Naive thymus-derived CD8-positive, alpha-beta T cell (primary cell): Measurements from ENCODE around the gene LDAH. TPM values are rescaled to one million over a fixed set of nuclear protein-coding genes. Genes with fewer than 3 reads are reported as not detected.
"Not testable (repeated sequence)": the region's sequence is repeated elsewhere in the genome, so short reads cannot be mapped to it uniquely, and the experiment has no call there.

Experiments
- ATAC-seq, 2 donors: fragments of 150-1000 bp; cut with Tn5 transposase in 1 of 2; sonication (Bioruptor Pico), chemical (Tn5 transposase) in 1 of 2; 1 replicate in 1 of 2; 2 replicates in 1 of 2; pipeline ENCODE4 v1.10.0; 2021; ENCODE audit warnings: mild to moderate bottlenecking in 2 of 2, moderate library complexity in 2 of 2
- POLR2A ChIA-PET: fragments of 350-600 bp; sonication (Branson Sonifier 250); formaldehyde crosslinking; loops from one replicate; lab custom pipeline; 2021; ENCODE audit warnings: antibody characterized with exemption; lab: Charles Lee
- DNase-seq, 10 donors: peaks; one replicate each; pipeline versions ENCODE4 v3.0.0 to v3.0.0-alpha.2; 2020 to 2022
- H3K27ac Mint-ChIP-seq, 10 donors: one replicate each; pipeline ENCODE4 v1.8.0; 2020 to 2022; ENCODE audit warnings: mild to moderate bottlenecking in 10 of 10, mixed read lengths in 10 of 10, moderate library complexity in 4 of 10, inconsistent platforms in 1 of 10
- H3K27me3 Mint-ChIP-seq, 5 donors: one replicate each; pipeline ENCODE4 v1.8.0; 2021 to 2022; ENCODE audit warnings: mixed read lengths in 5 of 5
- H3K36me3 Mint-ChIP-seq, 3 donors: one replicate each; pipeline ENCODE4 v1.8.0; 2020 to 2022; ENCODE audit warnings: mixed read lengths in 3 of 3, mild to moderate bottlenecking in 2 of 3, inconsistent platforms in 1 of 3
- H3K4me1 Mint-ChIP-seq, 4 donors: one replicate each; pipeline ENCODE4 v1.8.0; 2021 to 2022; ENCODE audit warnings: mixed read lengths in 4 of 4
- H3K4me3 Mint-ChIP-seq, 10 donors: one replicate each; pipeline ENCODE4 v1.8.0; 2020 to 2022; ENCODE audit warnings: mild to moderate bottlenecking in 10 of 10, mixed read lengths in 10 of 10, moderate library complexity in 6 of 10, inconsistent platforms in 1 of 10
- H3K9me3 Mint-ChIP-seq, 9 donors: one replicate each; pipeline ENCODE4 v1.8.0; 2020 to 2022; ENCODE audit warnings: mixed read lengths in 9 of 9, mild to moderate bottlenecking in 3 of 9, inconsistent platforms in 1 of 9, moderate library complexity in 1 of 9
- polyA plus RNA-seq, 3 donors: library from polyadenylated mRNA; unstranded; fragments of 300-500 nt; fragmentation: Illumina TruSeq; gene quantifications; one replicate each; pipeline ENCODE4 v1.2.3, GENCODE V29; 2021
- total RNA-seq, 8 experiments: library from RNA in 2 of 8; stranded (reverse) in 2 of 8; gene quantifications; one replicate each; pipeline ENCODE4 v1.2.3 and lab custom pipeline; 2021 to 2026

LDAH gene
- total and polyA plus RNA-seq, 5 experiments from 2014 or later: 10.1 to 19.7 (median 11.3) TPM

DNA sequence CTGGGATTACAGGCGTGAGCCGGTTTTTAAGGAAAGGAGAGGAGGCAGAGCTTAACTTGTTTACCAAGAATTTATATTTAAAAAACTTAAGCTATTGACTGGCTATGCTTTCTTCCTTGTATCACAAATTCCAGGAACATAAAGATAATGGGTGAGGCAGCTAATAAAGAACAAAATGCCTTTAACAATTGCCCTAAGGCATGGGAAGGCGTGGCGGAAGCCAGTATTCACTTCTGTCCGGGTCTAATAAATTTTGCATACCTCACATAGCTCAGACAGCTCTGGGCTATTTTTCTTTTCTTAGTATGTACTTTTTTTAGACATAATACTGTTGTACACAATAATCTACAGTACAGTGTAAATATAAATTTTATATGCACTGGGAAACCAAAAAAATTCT lies 1.0 kb upstream of the LDAH start:
- POLR2A ChIA-PET: interaction anchor here (0.6 to 0.7 kb wide), 2 partner anchors 151 to 379 kb away, joined by 3 to 6 read pairs; no protein-coding TSS in a partner anchor
- Mint-ChIP-seq H3K36me3 (peaks cover 0 to 1% (median 0%) of the 10 kb centered on the region in 3 donors), H3K4me1 (peaks cover 10 to 26% (median 18%) of the 10 kb centered on the region in 4 donors), H3K27me3 (peaks cover 0 to 4% (median 1%) of the 10 kb centered on the region in 5 donors), H3K4me3 (peak overlapping the region in 7 of 10 donors; percentile 24 to 96 (median 55)), H3K9me3 (no peaks in the 10 kb centered on the region), H3K27ac (peak overlapping the region in 5 of 10 donors; percentile 3 to 77 (median 8))
- ATAC-seq (no peak), DNase-seq (no peak)

DNA sequence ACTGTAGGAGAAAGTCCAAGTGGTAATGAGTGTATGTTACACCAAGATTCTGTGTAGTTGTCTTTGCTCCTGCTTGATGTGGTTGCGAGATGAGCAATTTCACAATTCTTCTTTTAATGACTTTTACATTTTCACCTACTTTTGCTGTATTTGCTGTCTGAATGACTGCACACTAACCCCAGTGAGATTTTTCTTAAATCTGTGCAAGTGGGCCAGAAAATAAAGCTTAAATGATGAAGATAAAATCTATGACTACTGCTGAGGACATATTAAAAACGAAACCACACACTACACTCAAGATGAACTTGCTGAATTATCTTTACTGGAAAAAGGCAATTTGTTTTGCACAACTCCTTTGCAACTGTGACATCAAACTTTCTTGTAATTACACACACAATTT lies 4.1 kb downstream of the LDAH start:
- no peak for DNase-seq
- Mint-ChIP-seq H3K4me3 (no peak overlapping the region), H3K4me1 (peaks cover 16 to 42% (median 31%) of the 10 kb centered on the region in 4 donors)

DNA sequence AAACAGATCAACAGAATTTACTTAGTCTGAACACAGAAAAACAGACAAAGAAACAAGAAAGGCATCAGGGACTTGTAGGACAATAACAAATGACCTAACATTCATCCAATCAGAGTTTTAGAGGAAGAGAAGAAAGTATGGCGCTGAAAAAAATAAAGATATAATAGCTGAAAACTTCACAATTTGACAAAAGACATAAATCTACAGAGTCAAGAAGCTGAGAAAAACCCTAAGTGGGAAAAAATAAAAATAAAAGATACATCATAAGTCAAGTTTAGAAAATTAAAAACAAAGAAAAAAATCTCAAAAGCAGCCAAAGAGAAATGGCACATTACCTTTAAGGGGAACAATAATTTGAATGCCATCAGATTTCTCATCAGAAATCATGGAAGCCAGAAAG lies 7.7 kb downstream of the LDAH start:
- peaks cover 0 to 9% (median 8%) of the 10 kb centered on the region in 3 donors for H3K36me3 Mint-ChIP-seq
- no peak for ATAC-seq
- H3K4me3 Mint-ChIP-seq: no peak overlapping the region
- peaks cover 15 to 25% (median 20%) of the 10 kb centered on the region in 4 donors for H3K4me1 Mint-ChIP-seq
- H3K9me3 Mint-ChIP-seq: peaks cover 0 to 4% (median 0%) of the 10 kb centered on the region in 9 donors
- POLR2A ChIA-PET: no interaction called here
- H3K27ac Mint-ChIP-seq: peak overlapping the region in 1 of 10 donors; percentile 18
- no peaks in the 10 kb centered on the region for H3K27me3 Mint-ChIP-seq
- DNase-seq: no peak

More for the DNA sequence above, 4.1 kb downstream of the LDAH start:
- H3K27ac Mint-ChIP-seq: peak overlapping the region in 1 of 10 donors; percentile 10
- H3K27me3 Mint-ChIP-seq: peaks cover 0 to 4% (median 0%) of the 10 kb centered on the region in 5 donors
- no peak for ATAC-seq
- POLR2A ChIA-PET: no interaction called here
- no peaks in the 10 kb centered on the region for H3K9me3 Mint-ChIP-seq
- H3K36me3 Mint-ChIP-seq: peaks cover 0 to 6% (median 4%) of the 10 kb centered on the region in 3 donors

DNA sequence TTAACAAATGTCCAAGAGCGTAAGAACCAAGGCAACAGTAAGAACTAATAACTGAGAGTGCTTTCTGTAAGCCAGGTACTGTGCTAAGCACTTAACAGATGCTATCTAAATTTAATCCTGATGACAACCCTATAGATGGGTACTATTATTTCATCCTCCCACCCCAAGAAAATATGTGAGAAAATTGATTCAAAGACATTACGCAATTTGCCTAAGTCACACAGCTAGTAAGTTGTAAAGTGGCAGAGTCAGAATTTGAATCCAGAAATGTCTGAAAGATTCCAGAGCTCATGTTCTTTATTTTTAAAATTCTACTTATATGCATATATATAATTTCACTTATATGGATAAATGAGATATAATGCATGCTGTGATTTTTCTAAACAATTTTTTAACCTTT lies 10.1 kb downstream of the LDAH start:
- H3K9me3 Mint-ChIP-seq: peaks cover 0 to 4% (median 0%) of the 10 kb centered on the region in 9 donors
- ATAC-seq: no peak
- peaks cover 8 to 18% (median 10%) of the 10 kb centered on the region in 4 donors for H3K4me1 Mint-ChIP-seq
- H3K4me3 Mint-ChIP-seq: no peak overlapping the region
- H3K27ac Mint-ChIP-seq: no peak overlapping the region
- H3K27me3 Mint-ChIP-seq: no peaks in the 10 kb centered on the region
- DNase-seq: no peak
- H3K36me3 Mint-ChIP-seq: peaks cover 0 to 10% (median 5%) of the 10 kb centered on the region in 3 donors
- POLR2A ChIA-PET: no interaction called here

GRCh38 chr2:20806286-20806685 lies 16.6 kb downstream of the LDAH start:
- Mint-ChIP-seq H3K4me3 (no peak overlapping the region), H3K36me3 (peaks cover 0 to 10% (median under 1%) of the 10 kb centered on the region in 3 donors), H3K27ac (no peak overlapping the region), H3K27me3 (no peaks in the 10 kb centered on the region), H3K9me3 (peaks cover 0 to 4% (median 0%) of the 10 kb centered on the region in 9 donors), H3K4me1 (peaks cover 3 to 16% (median 10%) of the 10 kb centered on the region in 4 donors)
- no peak for ATAC-seq
- DNase-seq: no peak
- POLR2A ChIA-PET: no interaction called here

DNA sequence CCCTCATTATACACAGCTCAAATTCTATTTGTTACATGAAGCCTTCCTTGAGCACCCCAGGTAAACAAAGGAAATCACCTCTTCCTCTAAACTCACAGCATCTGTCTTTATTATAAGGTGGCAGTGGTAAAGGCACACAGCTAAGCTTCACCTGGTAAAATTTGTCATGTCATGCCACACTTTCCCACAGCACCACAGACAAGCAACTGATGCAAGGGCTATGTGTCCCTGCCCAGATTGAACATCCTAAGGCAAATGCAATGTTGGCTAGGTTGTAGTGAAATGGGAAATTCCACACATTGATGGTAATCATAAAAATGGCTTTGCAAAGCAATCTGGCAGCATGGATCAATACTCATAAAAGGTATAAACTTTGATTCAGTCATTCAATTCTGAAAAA lies 18.9 kb downstream of the LDAH start:
- Mint-ChIP-seq H3K4me3 (no peak overlapping the region), H3K9me3 (no peaks in the 10 kb centered on the region), H3K27me3 (no peaks in the 10 kb centered on the region), H3K27ac (peak overlapping the region in 1 of 10 donors; percentile 1), H3K36me3 (peaks cover 0 to 19% (median 14%) of the 10 kb centered on the region in 3 donors), H3K4me1 (peaks cover 3 to 13% (median 10%) of the 10 kb centered on the region in 4 donors)
- DNase-seq: no peak
- POLR2A ChIA-PET: no interaction called here
- ATAC-seq: no peak

DNA sequence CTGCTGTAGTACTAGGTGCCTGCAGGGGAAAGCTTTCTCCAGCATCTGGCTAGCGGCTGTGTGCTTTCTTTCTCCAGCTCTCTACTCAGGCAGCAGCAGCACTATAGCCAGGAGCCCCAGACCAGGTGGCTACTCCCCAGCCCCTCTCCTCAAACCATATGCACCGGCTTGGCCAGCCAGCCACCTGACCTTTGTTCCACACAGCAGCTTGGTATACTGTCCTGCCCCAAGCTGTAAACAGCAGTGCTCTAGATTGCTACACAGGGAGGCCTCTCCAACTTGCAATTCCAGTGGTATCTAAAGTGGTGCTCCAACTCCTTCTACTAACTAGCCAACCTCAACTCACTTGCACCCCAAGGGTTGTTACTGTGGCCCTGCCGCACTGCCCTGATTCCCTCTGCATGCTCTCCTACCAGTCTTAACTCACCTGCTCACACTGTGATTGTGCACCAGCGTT lies 19.6 kb downstream of the LDAH start:
- Mint-ChIP-seq H3K36me3 (peaks cover under 1 to 25% (median 17%) of the 10 kb centered on the region in 3 donors), H3K27me3 (no peaks in the 10 kb centered on the region), H3K4me1 (peaks cover 3 to 16% (median 12%) of the 10 kb centered on the region in 4 donors), H3K9me3 (no peaks in the 10 kb centered on the region), H3K4me3 (no peak overlapping the region), H3K27ac (peak overlapping the region in 2 of 10 donors; percentile 1 to 46)
- POLR2A ChIA-PET: no interaction called here
- ATAC-seq (no peak), DNase-seq (no peak)

GRCh38 chr2:20797096-20797495 lies 25.8 kb downstream of the LDAH start:
- no peak overlapping the region for H3K4me3 Mint-ChIP-seq
- peaks cover 1 to 37% (median 18%) of the 10 kb centered on the region in 4 donors for H3K4me1 Mint-ChIP-seq
- peaks cover 0 to 31% (median 8%) of the 10 kb centered on the region in 9 donors for H3K9me3 Mint-ChIP-seq
- POLR2A ChIA-PET: no interaction called here
- H3K27ac Mint-ChIP-seq: no peak overlapping the region
- ATAC-seq (no peak), DNase-seq (no peak)
- H3K36me3 Mint-ChIP-seq: peaks cover 52 to 71% (median 65%) of the 10 kb centered on the region in 3 donors
- H3K27me3 Mint-ChIP-seq: no peaks in the 10 kb centered on the region

GRCh38 chr2:20796374-20796791 lies 26.5 kb downstream of the LDAH start:
- DNase-seq: no peak
- Mint-ChIP-seq H3K9me3 (peaks cover 0 to 31% (median 8%) of the 10 kb centered on the region in 9 donors), H3K36me3 (peaks cover 52 to 73% (median 69%) of the 10 kb centered on the region in 3 donors), H3K4me1 (peaks cover 1 to 37% (median 18%) of the 10 kb centered on the region in 4 donors), H3K27ac (no peak overlapping the region), H3K4me3 (no peak overlapping the region), H3K27me3 (no peaks in the 10 kb centered on the region)
- ATAC-seq: no peak
- POLR2A ChIA-PET: no interaction called here

DNA sequence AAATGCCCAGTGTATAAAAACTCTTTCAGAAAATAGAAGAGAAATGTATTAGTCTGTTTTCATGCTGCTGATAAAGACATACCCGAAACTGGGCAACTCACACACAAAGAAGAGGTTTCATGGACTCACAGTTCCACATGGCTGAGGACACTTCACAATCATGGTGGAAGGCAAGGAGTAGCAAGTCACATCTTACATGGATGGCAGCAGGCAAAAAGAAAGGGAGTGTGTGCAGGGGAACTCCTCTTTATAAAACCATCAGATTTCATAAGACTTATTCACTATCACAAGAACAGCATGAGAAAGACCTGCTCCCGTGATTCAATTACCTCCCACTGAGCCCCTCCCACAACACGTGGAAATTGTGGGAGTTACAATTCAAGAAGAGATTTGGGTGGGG lies 29.0 kb downstream of the LDAH start:
- not testable (repeated sequence) for DNase-seq
- peaks cover 0 to 31% (median 8%) of the 10 kb centered on the region in 9 donors for H3K9me3 Mint-ChIP-seq

GRCh38 chr2:20781656-20782265 lies 41.1 kb downstream of the LDAH start:
- Mint-ChIP-seq H3K4me1 (peaks cover 0 to 3% (median 0%) of the 10 kb centered on the region in 4 donors), H3K9me3 (no peaks in the 10 kb centered on the region), H3K27me3 (no peaks in the 10 kb centered on the region), H3K27ac (no peak overlapping the region), H3K4me3 (no peak overlapping the region), H3K36me3 (peaks cover 0 to 49% (median 20%) of the 10 kb centered on the region in 3 donors)
- POLR2A ChIA-PET: no interaction called here
- ATAC-seq (no peak), DNase-seq (no peak)

More for the DNA sequence above, 29.0 kb downstream of the LDAH start:
- H3K27ac Mint-ChIP-seq, POLR2A ChIA-PET, ATAC-seq, H3K27me3 Mint-ChIP-seq: not testable (repeated sequence)
- H3K4me1 Mint-ChIP-seq: peaks cover 1 to 37% (median 17%) of the 10 kb centered on the region in 4 donors
- peak overlapping the region in 1 of 10 donors; percentile 12 for H3K4me3 Mint-ChIP-seq
- H3K36me3 Mint-ChIP-seq: peaks cover 54 to 79% (median 75%) of the 10 kb centered on the region in 3 donors

DNA sequence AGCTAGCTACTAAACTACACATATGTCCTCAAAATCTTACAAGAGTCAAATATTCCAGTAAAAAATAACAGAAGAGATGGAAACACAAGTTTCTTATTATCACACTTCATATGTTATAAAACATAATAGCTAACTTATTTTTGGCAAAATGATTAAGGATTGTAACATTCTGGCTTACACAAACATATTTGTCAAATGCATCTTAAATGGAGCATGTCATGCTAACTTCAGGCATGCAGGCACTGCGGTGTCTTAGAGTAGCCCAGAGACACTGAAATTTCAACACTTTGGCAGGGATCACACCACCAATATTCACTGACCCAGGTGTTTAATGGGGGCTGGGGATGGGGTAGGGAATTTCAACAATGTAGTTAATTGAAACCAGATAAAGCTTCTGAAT lies 51.6 kb downstream of the LDAH start:
- no peaks in the 10 kb centered on the region for H3K27me3 Mint-ChIP-seq
- H3K9me3 Mint-ChIP-seq: peaks cover 0 to 2% (median 0%) of the 10 kb centered on the region in 9 donors
- POLR2A ChIA-PET: no interaction called here
- no peak overlapping the region for H3K27ac Mint-ChIP-seq
- DNase-seq (no peak), ATAC-seq (no peak)
- peaks cover 0 to 7% (median 0%) of the 10 kb centered on the region in 4 donors for H3K4me1 Mint-ChIP-seq
- no peak overlapping the region for H3K4me3 Mint-ChIP-seq
- peaks cover 13 to 64% (median 49%) of the 10 kb centered on the region in 3 donors for H3K36me3 Mint-ChIP-seq
